NCI-H187 treated with DMSO at 0.1 percent for 48 hours (cell line): ENCODE results near the gene DYNC1H1.
"Not testable (repeated sequence)": the region's sequence is repeated elsewhere in the genome, so short reads cannot be mapped to it uniquely, and the experiment has no call there.

Source experiments
- DNase-seq: peaks from one replicate; lab custom pipeline; 2025; lab: John Stamatoyannopoulos, UW

The DYNC1H1 gene

DNA sequence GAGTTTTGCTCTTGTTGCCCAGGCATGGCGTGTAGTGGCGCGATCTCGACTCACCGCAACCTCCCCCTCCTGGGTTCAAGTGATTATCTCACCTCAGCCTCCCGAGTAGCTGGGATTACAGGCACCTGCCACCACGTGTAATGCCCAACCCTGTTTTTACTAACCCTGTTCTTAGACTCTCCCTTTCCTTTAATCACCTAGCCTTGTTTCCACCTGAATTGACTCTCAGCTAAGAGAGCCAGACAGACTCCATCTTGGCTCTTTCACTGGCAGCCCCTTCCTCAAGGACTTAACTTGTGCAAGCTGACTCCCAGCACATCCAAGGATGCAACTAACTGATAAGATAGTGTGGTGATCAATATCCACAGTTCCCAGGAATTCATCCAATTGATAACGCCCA, 100.2 kb downstream of the DYNC1H1 start:
- DNase-seq, result not testable (repeated sequence)

DNA sequence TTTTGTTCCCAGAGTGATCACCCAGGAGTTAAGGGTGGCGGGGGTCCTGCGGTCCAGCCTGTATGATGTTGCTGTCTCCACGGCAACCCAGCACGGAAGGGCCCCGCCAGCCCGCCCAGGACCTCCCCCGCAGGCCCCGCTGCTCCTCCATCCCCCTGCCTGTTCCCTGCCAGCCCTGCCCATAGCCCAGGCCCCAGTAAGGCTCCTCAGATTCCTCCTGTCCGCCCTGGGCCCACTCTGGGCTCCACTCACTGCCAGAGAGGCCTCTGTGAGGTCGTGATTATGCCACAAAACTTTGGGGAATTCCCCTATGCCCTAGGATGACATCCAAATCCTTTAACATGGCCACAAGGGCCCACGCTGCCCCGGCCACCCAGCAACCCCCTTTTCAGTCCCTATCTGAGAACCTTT, 101.7 kb downstream of the DYNC1H1 start:
- DNase-seq, result no peak

DNA sequence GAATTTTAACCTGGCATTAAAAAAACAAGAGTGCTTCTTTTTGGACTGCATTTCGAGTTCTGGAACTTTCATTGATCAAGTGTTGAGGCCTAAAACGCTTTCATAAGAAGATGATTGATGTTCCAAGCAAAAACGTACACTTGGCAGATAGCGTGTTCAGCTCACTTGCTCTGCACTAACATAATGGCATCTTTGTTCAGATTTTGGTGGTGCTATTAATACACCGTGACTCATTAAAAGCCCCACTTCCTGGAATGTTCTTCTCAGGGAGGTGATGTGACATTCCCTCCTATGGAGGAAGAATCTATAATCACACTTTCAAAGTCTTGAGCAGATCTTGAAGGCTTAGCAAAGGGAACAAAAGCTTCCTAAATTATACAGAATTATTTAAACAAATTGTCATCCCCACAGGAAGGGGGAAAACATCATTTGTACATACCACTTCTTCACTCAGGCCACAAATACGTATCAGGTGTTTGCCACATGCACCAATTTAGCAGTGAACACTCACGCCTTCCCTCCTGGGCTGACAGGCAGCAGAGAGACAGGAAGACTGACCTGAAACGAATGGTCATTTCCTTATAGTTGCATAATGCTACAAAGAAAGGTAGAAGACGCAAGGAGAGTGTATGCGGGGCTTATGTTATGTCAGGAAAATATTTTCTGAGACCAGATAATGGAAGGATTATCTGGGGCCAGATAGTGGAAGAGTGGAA, 107.1 kb downstream of the DYNC1H1 start:
- no peak for DNase-seq

DNA sequence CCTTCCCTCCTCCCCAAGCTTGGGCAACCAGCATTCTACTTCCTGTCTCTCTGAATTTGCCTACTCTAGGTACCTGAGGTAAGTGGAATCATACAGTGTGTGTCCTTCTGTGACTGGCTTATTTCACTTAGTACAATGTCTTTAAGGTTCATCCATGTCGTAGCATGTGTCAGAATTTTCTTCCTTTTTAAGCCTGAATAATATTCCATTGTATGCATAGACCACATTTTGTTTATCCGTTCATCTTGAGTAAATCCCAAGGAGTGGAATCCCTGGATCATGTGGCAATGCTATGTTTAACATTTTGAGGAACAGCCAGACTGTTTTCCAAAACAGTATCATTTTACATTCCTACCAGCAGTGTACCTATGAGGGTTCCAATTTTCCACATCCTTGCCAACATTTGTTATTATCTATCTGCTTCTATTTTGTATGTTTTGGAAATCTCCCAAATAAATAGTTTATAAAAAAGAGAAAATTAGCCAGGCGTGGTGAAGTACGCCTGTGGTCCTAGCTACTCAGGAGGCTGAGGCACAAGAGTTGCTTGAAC, 110.1 kb downstream of the DYNC1H1 start:
- DNase-seq, result no peak

DNA sequence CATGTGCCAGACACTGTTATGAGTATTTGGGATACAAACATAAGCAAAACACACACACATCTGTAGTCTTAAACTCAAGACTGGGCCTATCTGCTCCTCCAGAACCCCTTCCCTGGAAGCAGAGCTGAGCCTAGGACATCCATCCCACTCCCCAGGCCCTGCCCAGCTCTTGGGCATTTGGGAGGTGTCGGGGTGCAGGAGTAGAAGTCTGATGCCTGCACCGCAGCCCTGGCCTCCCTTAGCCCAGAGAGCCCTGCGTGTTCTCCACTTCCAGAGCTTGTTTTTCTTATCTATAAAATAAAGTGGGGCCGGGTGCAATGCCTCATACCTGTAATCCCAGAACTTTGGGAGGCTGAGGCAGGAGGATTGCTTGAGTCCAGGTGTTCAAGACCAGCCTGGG, 110.8 kb downstream of the DYNC1H1 start:
- no peak for DNase-seq

DNA sequence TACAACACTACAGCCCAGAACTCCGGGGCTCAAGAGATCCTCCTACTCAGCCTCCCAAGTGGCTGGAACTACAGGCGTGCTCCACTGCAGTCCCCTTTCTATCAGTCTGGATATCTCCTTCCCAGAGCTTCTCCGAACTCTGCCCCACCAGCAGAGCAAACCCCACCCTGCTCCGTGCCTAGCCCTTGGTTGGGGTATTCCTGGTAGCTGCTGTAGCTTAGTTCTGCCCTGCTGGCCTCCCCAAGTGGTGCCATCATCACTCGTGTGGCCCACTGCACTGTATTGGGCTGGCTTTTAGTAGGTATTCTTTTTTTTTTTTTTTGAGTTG, 113.0 kb downstream of the DYNC1H1 start:
- DNase-seq, result no peak

DNA sequence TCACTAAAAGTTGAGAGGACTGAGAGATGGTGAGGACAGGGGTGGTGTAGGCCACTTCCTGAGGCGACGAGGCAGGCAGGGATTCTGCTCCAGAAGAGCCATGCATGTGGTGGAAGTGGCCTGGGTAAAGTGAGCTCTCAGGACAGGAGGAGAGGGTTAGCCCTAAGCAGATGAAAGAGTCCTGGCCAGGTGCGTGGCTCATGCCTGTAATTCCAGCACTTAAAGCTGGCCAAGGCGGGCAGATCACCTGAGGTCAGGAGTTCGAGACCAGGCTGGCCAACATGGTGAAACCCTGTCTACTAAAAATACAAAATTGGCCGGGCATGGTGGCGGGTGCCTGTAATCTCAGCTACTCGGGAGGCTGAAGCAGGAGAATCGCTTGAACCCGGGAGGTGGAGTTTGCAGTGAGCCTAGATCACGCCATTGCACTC, 114.0 kb downstream of the DYNC1H1 start:
- DNase-seq, result not testable (repeated sequence)

DNA sequence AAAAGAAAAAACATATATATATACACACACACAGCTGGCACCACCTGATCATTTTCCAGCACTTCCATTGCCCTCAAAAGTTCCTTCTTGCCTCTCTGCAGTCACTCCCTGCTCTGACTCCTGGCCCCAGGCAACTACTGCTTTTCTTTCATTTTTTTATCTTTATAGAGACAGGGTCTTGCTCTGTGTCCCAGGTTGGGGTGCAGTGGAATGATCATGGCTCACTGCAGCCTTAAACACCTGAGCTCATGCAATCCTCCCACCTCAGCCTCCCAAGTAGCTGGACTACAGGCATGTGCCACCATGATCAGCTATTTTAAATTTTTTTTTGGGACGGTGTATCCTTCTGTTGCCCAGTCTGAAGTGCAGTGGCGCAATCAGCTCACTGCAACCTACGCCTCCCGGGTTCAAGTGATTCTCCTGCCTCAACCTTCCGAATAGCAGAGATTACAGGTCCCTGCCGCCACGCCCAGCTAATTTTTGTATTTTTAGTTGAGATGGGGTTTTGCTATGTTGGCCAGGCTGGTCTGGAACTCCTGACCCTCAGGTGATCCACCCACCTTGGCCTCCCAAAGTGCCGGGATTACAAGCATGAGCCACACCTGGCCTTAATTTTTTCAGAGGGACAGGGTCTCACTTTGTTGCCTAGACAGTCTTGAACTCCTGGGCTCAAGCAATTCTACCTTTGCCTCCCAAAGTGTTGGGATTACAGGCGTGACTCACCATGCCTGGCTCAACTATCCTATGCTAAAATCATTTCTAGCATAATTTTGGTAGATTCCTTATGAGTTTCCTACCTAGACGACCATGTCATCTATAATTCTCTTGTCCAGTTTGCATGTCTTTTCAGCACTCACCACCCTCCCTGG, 114.7 kb downstream of the DYNC1H1 start:
- no peak for DNase-seq

DNA sequence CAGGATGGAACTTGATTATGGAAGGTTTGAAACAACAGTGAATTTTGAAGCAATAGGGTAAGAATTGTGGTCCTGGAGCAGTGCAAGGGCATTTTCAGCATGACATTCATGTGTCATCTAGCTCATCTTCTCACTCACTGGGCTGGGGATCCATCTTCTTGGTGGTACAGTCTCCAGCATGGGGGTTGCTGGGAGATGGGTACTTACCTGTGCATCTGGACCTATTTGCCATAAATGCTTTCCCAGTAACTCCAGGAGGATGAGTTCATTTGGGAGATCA, 115.3 kb downstream of the DYNC1H1 start:
- DNase-seq, result no peak

DNA sequence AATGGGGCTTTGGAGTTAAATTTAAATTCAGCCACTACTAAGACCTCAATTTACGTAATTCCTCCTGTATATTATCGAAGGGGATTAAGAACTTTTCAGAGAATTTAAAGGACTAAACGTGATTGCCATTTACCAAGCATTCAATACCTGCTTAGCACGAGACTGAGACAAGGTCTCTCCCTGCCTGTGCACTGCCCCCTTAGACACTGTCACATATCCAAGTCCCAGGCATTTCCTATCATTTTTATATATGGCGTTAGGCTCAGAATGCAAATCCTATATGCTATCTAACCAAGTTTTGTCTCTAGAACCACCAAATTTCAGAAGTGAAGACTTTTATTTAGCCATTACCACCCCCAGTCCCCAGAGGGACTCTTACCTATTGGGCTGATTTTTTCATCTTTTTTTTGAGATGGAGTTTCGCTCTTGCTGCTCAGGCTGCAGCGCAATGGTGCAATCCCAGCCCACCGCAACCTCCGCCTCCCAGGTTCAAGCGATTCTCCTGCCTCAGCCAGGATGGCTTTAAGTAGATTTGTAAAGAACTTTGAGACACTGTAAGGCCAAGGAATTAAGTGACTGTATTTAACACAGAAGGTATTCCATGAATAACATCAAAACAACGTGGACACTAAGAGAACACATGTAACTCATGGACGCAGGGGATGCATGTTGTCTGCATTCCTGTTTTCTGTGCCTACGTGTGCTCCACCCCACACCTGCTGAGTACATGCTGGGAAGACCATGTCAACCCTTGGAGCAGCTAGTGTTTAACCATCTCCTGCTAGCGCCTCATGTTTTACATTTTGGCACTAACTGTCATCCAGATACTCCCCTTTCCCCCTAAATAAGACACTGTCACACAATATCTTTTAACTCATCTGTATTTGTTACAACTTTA, 116.1 kb downstream of the DYNC1H1 start:
- no peak for DNase-seq

DNA sequence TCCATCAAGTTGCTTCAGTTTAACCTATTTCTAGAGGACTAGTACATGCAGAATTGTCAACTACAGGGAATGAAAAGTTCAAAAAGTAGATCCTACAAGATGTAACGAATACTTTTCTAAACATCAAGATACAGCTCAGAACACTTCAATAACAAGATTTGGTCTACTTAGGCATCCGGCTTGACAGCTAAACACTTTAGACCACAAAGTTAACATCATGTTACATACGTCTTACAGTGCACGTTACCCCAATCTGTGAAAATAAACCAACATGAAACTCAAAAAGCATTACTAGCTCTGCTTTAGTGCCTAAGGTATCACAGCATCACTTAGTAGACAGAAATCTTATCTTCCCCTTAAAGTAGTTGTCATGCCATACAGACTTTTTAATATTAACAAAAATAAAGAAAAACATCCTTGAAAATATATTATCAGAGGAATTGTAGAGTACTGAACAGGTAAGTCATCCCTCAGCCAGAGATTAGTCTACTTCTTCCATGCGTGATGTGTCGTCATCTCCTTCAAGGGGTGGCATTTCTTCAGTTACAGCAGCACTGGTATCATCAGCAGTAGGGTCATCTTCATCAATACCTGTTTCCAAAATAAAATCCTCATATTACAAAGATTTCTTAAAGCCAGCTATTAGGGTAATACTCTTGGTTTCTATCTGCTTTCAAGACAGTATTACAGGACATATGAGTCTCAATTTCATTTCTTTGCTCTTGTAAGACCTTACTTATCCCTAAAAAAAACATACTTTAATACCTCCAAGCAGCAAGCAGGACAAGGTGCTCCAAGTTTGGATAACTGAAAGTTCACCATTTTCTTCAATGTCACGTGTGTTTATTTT, 117.1 kb downstream of the DYNC1H1 start:
- DNase-seq, result no peak

DNA sequence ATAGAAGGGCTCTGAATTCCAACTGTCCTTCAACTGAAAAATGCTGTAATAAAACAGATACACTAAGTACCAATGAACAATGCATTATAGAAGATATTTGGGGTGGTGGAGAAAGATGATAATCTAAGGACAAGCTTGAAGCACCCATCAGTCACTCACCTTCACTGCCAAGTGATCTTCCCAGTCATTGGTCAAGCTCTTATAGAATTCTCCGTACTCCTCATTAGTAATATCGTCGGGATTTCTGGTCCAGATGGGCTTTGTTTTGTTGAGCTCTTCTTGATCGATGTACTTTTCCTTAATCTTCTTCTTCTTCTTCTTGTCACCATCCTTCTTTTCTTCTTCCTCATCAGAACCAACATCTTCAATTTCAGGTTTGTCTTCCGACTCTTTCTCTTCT, 120.1 kb downstream of the DYNC1H1 start:
- not testable (repeated sequence) for DNase-seq

DNA sequence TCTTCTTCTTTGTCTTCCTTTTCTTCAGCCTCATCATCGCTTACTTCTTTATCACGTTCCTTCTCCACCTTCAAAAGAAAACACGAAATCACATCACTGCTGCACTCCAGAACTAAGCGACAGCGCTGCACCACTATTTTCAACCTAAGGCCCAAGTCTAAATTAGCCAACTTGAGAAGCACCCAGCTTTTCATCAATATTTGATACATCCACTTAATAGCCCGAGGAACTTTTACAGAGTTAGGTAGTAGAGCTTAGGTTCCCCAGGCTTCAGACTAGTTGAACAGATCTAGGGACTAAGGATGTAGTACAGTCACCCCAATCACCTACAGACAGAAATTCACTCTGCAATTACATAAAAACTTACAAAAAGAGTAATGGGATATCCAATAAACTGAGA, 120.6 kb downstream of the DYNC1H1 start:
- no peak for DNase-seq

DNA sequence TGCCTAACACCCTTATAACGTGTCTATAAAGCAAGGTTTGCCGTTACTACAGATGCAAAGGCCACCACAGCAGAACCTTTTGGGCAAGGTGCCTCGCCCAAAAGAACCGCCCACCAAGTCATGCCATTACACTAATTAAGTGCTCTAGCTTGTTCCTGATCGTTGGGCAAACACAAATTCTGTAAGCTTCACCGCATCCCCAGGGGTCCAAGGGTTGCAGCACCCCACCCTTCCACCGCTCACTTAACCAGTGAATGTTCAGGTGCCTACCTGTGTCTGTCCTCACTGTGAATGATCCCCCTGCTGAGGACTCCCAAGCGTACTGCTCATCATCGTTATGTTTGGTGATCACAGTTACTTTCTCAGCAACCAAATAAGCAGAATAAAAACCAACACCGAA, 121.1 kb downstream of the DYNC1H1 start:
- no peak for DNase-seq

DNA sequence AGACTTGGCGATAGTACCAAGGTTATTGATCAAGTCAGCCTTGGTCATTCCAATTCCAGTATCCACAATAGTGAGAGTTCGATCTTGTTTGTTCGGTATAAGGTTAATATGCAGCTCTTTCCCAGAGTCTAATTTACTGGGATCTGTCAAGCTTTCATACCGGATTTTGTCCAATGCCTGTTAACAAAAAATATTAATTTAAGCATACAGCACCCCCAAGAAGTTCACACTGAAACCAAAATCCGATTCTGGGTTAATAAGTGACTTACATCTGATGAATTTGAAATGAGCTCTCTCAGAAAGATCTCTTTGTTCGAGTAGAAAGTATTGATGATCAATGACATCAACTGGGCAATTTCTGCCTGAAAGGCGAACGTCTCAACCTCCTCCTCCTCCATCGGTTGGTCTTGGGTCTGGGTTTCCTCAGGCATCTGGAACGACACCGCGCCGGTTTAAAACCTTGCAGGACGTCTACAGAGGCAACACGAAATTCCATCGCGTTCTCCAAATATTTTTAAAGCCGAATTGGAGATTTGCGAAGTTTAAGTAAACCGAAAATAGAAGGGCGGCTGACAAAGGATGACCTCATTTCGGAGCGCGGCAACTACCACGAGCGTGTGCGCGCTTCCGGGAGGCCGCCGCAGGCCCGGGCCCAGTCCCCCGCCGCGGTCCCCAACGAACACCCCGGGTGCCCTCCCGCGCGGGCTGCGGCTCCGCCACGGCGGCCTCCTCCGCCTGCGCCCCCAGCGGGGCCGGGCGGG, 121.8 kb downstream of the DYNC1H1 start:
- no peak for DNase-seq

DNA sequence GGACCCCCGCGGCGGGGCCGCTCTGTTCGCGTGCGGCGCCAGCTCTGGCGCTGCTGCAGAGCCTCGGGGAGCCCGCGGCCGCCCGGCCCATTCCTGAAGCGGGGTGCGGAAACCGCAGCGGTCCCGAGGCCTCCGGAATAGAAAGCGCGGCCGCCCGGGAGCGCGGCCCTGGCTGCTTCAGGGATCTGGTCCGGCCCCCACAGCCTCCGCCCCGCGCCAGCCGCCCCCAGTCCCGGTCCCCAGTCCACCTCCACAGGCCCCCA, 122.3 kb downstream of the DYNC1H1 start:
- DNase-seq, result no peak

DNA sequence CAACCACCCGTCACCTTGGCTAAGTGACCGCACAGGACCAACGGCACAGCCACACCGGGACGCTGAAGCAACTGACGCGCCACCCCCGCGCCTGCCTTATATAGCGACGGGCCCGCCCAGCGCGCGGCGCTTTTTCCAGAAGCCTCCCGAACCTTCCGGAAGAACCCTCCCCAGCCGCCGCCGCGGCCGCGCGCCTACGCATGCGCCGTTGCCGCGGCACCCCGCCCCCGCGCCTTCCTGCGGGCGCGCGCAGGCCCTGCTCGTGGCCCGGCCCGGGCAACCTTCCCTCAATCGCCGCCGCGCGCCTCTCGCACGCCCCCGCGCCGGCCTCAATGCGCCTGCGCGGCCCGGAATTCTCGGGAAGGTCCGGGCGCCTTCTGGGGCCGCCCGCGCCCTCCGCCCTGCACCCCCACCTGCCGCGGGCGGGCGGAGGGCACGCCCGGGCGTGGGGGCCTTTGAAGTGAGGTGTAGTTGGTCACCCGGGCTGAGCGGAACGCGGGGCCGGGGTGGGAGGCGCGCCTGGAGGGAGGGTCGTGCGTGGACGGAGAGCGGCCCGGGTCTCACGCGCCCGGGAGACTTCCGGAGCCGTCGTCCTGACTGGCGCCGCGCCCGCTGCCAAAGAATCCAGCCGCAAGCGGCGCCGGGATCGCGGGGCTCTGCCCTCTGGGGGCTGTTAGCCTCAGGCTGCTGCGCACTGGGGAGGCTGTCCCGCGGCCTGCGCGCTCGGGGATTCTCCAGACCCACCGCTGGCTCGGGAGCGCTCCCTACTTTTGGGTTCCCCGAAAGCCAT, 122.8 kb downstream of the DYNC1H1 start, which contains the start of gene HSP90AA1:
Gene HSP90AA1, minus strand, starts transcription at position 73 of the 790 bp plus-strand sequence. CDS start 666 bp downstream, outside the sequence.
- peak; percentile 57 for DNase-seq

DNA sequence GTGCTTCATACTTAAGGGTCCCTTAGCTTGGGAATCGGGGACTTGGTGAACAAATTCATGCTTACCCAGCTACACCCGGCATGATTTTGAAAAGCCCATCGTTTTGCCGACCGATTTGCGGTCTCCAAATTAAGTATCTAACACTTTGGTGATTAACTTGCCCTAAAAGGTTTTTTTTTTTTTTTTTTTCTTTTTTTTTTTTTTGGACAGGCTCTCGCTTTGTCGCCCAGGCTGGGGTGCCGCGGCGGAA, 123.3 kb downstream of the DYNC1H1 start:
- DNase-seq, result no peak

DNA sequence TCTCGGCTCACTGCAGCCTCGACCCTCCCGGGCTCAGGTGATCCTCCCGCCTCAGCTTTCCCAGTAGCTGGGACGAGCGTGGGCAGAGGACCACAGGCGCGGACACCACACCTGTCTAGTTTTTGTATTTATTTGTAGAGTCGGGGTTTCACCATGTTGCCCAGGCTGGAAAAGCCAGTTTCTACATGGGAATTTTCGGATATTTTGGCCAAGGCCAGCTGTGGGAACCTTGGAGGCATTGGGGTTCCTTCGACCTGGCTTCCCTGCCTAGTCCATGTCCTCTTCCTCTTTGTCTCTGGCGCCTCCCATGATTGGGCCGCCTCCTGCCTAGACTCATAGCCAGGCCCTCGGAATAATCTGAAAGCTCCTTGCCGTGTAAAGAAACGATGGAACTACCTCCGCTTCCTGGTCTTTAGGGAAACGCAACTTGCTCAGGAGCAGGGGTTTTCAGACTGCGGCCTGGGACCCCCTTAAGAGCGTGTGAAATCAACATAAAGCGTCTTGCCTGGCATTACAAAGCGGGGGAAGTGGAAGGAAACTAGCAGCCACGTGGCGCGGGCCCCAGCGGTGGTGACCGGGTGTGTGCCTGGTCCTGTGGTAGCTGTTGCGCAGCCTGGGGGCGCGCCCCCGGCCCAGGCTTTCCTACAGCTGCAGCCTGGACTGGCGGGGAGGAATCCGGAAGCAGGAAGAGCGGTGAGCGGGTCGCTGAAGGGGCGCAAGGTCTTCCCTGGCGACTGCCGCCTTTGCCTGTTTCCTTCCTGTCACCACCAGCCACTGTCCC, 123.8 kb downstream of the DYNC1H1 start:
- DNase-seq, result no peak
